ENCODE data around the gene FAM83F.

The FAM83F gene

DNA sequence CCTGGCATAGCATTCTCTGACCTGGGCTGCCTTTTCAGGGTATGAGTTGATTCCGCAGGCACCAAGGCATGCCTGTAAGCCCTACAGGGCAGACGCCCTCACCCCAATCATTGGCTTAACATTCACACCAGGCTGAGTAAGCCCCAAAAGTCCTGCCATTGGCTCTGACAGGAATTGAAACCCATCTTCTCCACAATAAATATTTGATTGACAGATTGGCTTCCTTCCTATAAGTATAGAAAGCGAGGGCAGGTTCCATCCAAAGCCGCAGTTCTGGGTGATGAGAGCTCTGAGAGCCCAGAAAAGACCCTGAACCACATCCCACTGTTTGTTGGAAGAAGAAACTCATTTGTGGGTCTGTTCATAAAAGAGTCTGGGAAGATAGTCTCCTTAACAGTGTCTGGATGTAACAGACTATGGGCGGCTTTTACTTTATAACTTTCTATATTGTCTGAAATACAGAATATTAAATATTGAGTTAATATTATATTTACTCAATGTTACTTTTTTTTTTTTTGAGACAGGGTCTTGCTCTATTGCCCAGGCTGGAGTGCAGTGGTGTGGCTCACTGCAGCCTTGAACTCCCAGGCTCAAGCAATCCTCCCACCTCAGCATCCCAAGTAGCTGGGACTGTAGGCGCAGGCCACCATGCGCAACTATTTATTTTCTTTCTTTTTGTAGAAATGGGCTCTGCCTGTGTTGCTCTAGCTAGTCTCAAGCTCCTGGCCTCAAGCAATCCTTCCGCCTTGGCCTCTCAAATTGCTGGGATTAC, 46.8 kb downstream of the FAM83F start:
- H3K4me3 ChIP-seq (ENCODE audit: low read depth, low read length), result no peak overlapping the region
- H3K36me3 ChIP-seq (ENCODE audit: control insufficient read depth, insufficient read depth, low read length), result no peaks in the 10 kb centered on the region

DNA sequence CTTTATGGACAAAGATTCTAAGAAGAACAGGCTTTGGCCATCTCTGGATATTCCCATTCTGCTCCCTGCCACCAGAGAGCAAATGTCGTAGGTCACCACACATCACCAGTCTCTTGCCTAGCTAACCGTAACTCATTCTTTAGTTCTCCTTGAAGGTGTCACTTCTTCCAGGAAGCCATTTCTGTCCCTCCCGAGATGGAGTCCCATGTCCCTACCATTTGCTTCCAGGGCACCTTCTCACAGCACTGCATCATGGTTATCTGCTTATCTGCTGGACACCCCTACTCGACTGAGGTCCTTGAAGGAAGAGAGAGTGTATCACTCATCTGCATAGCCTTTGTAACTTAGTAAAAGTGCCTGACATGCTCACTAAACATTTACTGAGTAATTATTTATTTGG, 47.6 kb downstream of the FAM83F start:
- Histone ChIP-seq H3K36me3 (ENCODE audit: control insufficient read depth, insufficient read depth, low read length) (no peaks in the 10 kb centered on the region), H3K27me3 (ENCODE audit: control insufficient read depth, insufficient read depth, low read length) (peaks cover 26% of the 10 kb centered on the region), H3K4me3 (ENCODE audit: low read depth, low read length) (no peak overlapping the region), H3K9me3 (ENCODE audit: control insufficient read depth, insufficient read depth, low read length) (no peaks in the 10 kb centered on the region), H3K4me1 (ENCODE audit: control insufficient read depth, insufficient read depth, low read length) (peaks cover 14% of the 10 kb centered on the region; the same call in 1 of the 2 replicates), H3K9ac (ENCODE audit: low read depth, low read length) (no peak overlapping the region), H3K27ac (ENCODE audit: low read depth, low read length) (no peak overlapping the region)

More for the DNA sequence above, 46.8 kb downstream of the FAM83F start:
- Histone ChIP-seq H3K9me3 (ENCODE audit: control insufficient read depth, insufficient read depth, low read length) (no peaks in the 10 kb centered on the region), H3K4me1 (ENCODE audit: control insufficient read depth, insufficient read depth, low read length) (peaks cover 14% of the 10 kb centered on the region; the same call in 1 of the 2 replicates), H3K27me3 (ENCODE audit: control insufficient read depth, insufficient read depth, low read length) (peaks cover 26% of the 10 kb centered on the region), H3K9ac (ENCODE audit: low read depth, low read length) (no peak overlapping the region), H3K27ac (ENCODE audit: low read depth, low read length) (no peak overlapping the region)

DNA sequence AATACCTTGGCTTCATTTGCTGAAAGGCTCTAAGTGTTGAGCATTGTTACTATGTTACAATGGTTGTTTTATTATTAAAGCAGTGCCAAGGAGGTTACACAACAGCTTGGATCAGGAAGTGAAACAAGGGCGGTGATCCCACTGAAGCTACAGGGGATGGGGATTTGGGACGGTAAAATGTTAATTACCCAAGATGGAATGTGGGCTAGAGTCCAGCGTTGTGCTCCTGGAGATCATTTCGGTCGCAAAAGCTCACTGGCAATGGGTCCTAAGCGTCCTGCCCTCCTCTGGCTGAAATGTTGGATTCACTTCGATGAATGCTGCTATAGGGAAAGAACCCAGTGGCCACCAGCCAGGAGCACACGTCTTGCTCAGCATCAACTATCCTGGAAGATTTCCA, 48.3 kb downstream of the FAM83F start:
- Histone ChIP-seq H3K27me3 (ENCODE audit: control insufficient read depth, insufficient read depth, low read length) (peaks cover 26% of the 10 kb centered on the region), H3K4me1 (ENCODE audit: control insufficient read depth, insufficient read depth, low read length) (peaks cover 14% of the 10 kb centered on the region; the same call in 1 of the 2 replicates), H3K9ac (ENCODE audit: low read depth, low read length) (no peak overlapping the region), H3K4me3 (ENCODE audit: low read depth, low read length) (no peak overlapping the region), H3K27ac (ENCODE audit: low read depth, low read length) (no peak overlapping the region), H3K36me3 (ENCODE audit: control insufficient read depth, insufficient read depth, low read length) (no peaks in the 10 kb centered on the region), H3K9me3 (ENCODE audit: control insufficient read depth, insufficient read depth, low read length) (no peaks in the 10 kb centered on the region)

DNA sequence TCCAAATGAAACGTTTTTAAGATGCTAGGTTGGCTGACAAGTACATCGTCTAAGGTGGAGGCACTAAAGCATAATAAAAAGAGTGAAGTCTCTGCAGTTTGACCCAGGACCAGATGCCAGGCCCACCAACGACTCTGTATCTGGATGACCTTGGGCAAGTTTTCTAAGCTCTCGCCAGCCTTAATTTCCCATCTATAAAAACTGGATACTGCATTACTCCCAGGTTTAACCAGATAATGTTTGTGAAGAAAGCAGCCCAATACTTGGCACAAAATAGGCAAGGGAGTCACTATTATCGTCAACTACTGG, 49.0 kb downstream of the FAM83F start:
- Histone ChIP-seq H3K27me3 (ENCODE audit: control insufficient read depth, insufficient read depth, low read length) (peaks cover 26% of the 10 kb centered on the region), H3K36me3 (ENCODE audit: control insufficient read depth, insufficient read depth, low read length) (no peaks in the 10 kb centered on the region), H3K27ac (ENCODE audit: low read depth, low read length) (peak overlapping the region; percentile 86), H3K9me3 (ENCODE audit: control insufficient read depth, insufficient read depth, low read length) (no peaks in the 10 kb centered on the region), H3K4me3 (ENCODE audit: low read depth, low read length) (peak overlapping the region; percentile 87), H3K4me1 (ENCODE audit: control insufficient read depth, insufficient read depth, low read length) (peaks cover 14% of the 10 kb centered on the region; the same call in 1 of the 2 replicates), H3K9ac (ENCODE audit: low read depth, low read length) (peak overlapping the region; percentile 54)

DNA sequence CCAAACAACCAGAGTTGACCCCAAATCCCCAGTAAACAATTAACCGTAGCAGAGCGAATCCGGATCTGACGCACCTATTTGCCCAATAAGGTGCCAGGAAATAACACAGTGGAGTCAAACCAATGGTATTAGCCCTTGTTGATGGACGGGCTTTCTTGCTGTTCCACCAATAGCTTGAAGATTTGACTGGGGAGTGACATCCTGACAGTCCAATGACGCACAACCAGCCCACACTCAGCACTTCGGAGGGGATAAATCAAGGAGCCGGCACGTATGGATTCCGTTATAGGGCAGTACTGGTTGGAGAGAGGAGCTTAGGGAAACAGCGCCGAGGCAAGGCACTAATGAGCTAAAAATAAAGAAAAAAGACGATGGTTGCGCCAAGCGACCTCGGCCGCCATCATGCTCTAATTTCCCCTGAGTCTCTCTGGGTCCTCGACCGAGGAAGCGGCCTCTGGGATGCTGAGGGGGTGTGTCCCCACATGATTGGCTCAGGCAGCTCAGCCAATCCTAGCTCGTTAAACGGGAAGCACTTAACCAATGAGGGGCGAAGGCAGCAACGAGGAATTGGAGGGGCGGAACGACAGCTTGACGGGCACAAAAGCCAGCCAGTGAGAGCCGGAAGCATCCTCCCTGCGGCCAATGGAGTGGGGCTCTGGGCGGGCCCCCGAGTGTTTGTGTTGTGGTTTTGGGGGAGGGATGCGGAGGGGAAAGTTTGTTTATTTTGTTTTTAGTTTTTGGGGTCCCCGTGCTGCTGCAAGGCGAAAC, 49.5 kb downstream of the FAM83F start:
- no peaks in the 10 kb centered on the region for H3K9me3 ChIP-seq (ENCODE audit: control insufficient read depth, insufficient read depth, low read length)
- no peaks in the 10 kb centered on the region for H3K36me3 ChIP-seq (ENCODE audit: control insufficient read depth, insufficient read depth, low read length)
- peak overlapping the region; percentile 87 for H3K4me3 ChIP-seq (ENCODE audit: low read depth, low read length)
- H3K27me3 ChIP-seq (ENCODE audit: control insufficient read depth, insufficient read depth, low read length), result peaks cover 24% of the 10 kb centered on the region
- H3K27ac ChIP-seq (ENCODE audit: low read depth, low read length), result peak overlapping the region; percentile 96
- peak overlapping the region; percentile 85 for H3K9ac ChIP-seq (ENCODE audit: low read depth, low read length)
- peaks cover 14% of the 10 kb centered on the region; the same call in 1 of the 2 replicates for H3K4me1 ChIP-seq (ENCODE audit: control insufficient read depth, insufficient read depth, low read length)

DNA sequence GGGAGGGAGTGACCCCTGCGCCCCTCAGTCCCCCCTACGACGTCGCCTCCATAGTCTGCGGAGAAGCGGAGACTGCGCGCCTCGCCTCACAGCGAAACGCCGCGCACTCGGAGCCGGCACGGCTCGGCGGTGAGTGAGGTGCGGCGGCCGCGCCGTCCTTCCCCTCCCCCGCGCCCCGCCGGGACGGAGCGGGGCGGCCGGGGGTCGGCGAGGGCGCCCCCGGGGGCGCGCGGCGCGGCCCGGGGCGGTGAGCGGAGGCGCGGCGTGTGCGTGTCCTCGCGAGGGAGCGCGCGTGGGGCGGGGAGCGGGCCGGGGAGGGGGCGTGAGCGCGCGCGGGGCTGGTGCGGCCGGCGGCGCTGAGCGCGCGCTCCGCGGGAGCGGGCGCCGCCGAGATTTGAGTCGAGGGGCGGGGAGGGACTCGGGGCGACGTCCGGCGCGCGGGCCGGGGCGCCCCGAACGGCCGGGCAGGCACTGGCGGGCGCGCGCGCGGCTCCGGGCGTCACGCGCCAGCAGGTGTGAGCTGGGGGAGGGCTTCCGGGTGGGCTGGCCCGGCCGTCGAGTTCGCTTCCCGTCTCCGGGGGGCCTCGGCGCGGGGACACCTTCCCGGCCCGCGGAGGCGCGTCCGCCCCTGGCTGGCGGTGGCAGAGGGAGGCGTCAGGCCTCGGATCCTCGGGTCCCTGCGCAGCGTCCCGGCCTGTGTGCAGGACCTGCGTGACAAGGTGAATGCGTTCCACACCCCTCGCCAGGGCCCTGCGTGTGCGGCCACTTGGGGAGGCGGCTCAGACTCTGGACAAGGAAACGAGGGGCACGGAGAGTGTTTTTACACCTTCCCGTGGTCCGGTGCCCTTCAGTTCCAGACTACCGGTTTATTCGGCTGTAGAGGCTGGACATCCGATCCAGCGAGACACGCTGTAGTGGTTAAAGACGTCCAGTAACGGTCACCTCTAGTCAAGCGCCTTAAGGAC, 50.4 kb downstream of the FAM83F start:
- Histone ChIP-seq H3K4me1 (ENCODE audit: control insufficient read depth, insufficient read depth, low read length) (peaks cover 14% of the 10 kb centered on the region; the same call in 1 of the 2 replicates), H3K9ac (ENCODE audit: low read depth, low read length) (peak overlapping the region; percentile 83), H3K27ac (ENCODE audit: low read depth, low read length) (peak overlapping the region; percentile 96), H3K4me3 (ENCODE audit: low read depth, low read length) (peak overlapping the region; percentile 87), H3K9me3 (ENCODE audit: control insufficient read depth, insufficient read depth, low read length) (no peaks in the 10 kb centered on the region), H3K27me3 (ENCODE audit: control insufficient read depth, insufficient read depth, low read length) (peaks cover 16% of the 10 kb centered on the region), H3K36me3 (ENCODE audit: control insufficient read depth, insufficient read depth, low read length) (no peaks in the 10 kb centered on the region)

DNA sequence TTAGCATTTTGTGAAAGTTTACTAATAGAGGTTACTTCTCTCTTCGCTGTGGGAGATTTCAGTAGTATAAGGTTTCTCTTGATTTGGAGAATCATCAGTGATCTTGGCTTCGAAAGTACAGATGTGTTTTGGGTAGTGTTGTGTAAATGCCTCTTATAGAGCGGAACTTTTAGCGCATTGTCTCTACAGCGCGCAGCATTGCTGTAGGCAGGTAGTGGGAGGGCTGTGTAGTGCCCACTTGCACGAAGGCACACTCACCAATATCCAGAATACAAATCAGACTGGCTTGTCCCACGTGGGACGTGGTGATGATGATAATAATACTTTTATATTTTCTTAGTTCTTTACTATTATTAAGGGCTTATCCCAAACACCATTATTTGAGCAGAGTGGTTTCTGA, 51.4 kb downstream of the FAM83F start:
- peak overlapping the region; percentile 87 for H3K4me3 ChIP-seq (ENCODE audit: low read depth, low read length)
- no peak overlapping the region for H3K9ac ChIP-seq (ENCODE audit: low read depth, low read length)
- no peak overlapping the region for H3K27ac ChIP-seq (ENCODE audit: low read depth, low read length)
- H3K4me1 ChIP-seq (ENCODE audit: control insufficient read depth, insufficient read depth, low read length), result peaks cover 15% of the 10 kb centered on the region
- no peaks in the 10 kb centered on the region for H3K36me3 ChIP-seq (ENCODE audit: control insufficient read depth, insufficient read depth, low read length)
- H3K27me3 ChIP-seq (ENCODE audit: control insufficient read depth, insufficient read depth, low read length), result peaks cover 6% of the 10 kb centered on the region
- no peaks in the 10 kb centered on the region for H3K9me3 ChIP-seq (ENCODE audit: control insufficient read depth, insufficient read depth, low read length)

DNA sequence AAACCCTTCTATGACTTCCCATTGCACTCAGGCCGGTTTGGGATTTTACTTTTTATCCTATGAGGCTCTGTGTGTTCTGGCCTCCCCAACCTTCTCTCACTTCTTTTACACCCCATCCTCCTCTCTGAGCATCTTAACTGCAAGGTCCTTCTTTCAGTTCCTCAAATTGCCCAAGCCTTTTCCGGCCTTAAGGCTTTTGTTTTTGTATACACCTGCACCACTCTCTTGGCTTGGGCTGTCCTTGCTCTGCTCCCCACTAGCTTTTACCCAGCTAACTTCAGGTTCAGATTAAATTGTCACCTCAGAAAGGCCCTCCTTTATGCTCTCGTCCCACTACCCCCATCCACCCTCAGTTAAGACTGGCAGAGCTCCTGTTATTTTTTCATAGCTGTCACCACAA, 55.5 kb downstream of the FAM83F start:
- no peaks in the 10 kb centered on the region for H3K9me3 ChIP-seq (ENCODE audit: control insufficient read depth, insufficient read depth, low read length)
- H3K27me3 ChIP-seq (ENCODE audit: control insufficient read depth, insufficient read depth, low read length), result no peaks in the 10 kb centered on the region
- H3K4me3 ChIP-seq (ENCODE audit: low read depth, low read length), result no peak overlapping the region
- peaks cover 25% of the 10 kb centered on the region for H3K4me1 ChIP-seq (ENCODE audit: control insufficient read depth, insufficient read depth, low read length)
- no peak overlapping the region for H3K9ac ChIP-seq (ENCODE audit: low read depth, low read length)
- no peak overlapping the region for H3K27ac ChIP-seq (ENCODE audit: low read depth, low read length)
- H3K36me3 ChIP-seq (ENCODE audit: control insufficient read depth, insufficient read depth, low read length), result no peaks in the 10 kb centered on the region

DNA sequence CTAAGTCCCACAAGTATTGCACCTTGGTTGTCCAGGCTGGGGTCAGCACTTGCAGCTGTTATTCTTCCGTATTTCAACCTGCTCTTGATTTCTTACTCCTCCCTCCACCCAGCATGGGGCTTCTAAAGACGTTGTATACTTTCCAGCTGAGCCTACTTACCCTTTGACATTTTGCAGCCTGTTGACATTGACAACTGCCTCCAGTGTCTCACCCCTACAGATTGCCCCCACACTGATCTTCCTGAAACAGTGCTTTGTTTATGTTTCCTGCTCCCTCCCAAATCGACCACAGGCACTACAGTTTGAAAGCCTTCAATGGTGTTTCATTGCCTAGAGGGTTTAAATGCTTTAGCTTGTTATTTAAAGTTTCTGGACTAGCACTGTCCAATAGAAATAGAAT, 56.6 kb downstream of the FAM83F start:
- Histone ChIP-seq H3K9ac (ENCODE audit: low read depth, low read length) (no peak overlapping the region), H3K36me3 (ENCODE audit: control insufficient read depth, insufficient read depth, low read length) (no peaks in the 10 kb centered on the region), H3K9me3 (ENCODE audit: control insufficient read depth, insufficient read depth, low read length) (no peaks in the 10 kb centered on the region), H3K4me1 (ENCODE audit: control insufficient read depth, insufficient read depth, low read length) (peaks cover 26% of the 10 kb centered on the region), H3K4me3 (ENCODE audit: low read depth, low read length) (no peak overlapping the region), H3K27ac (ENCODE audit: low read depth, low read length) (no peak overlapping the region), H3K27me3 (ENCODE audit: control insufficient read depth, insufficient read depth, low read length) (no peaks in the 10 kb centered on the region)

DNA sequence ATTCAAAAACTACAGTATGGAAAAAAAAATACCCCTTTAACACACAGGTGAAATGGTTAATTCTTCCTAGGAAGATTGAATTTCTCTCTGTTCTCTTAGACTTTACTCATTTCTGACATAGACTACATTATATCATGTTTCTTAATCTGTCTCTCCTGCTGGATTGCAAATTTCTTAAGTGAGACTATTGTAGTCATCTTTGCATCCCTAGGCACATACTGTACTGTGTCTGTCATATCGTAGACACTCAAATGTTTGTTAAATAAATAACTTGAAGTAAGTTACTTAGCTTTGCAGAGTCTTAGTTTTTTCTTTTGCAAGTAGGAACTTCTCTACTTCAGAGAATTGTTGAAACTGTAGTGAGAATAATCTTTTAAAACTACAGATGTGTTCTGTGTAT, 58.7 kb downstream of the FAM83F start:
- no peaks in the 10 kb centered on the region for H3K27me3 ChIP-seq (ENCODE audit: control insufficient read depth, insufficient read depth, low read length)
- no peak overlapping the region for H3K4me3 ChIP-seq (ENCODE audit: low read depth, low read length)

More for the DNA sequence above, 58.7 kb downstream of the FAM83F start:
- H3K4me1 ChIP-seq (ENCODE audit: control insufficient read depth, insufficient read depth, low read length), result peaks cover 38% of the 10 kb centered on the region
- no peaks in the 10 kb centered on the region for H3K36me3 ChIP-seq (ENCODE audit: control insufficient read depth, insufficient read depth, low read length)
- no peak overlapping the region for H3K9ac ChIP-seq (ENCODE audit: low read depth, low read length)
- no peak overlapping the region for H3K27ac ChIP-seq (ENCODE audit: low read depth, low read length)
- no peaks in the 10 kb centered on the region for H3K9me3 ChIP-seq (ENCODE audit: control insufficient read depth, insufficient read depth, low read length)
